ENCODE results near the gene S100A13. TPM values are rescaled to one million over a fixed set of nuclear protein-coding genes. Genes with fewer than 3 reads are reported as not detected.

S100A13 gene
- total RNA-seq, 2 donors from 2014 or later, result 64.2 to 82.9 TPM

GRCh38 chr1:153623101-153623500 lies 4.2 kb downstream of the S100A13 start:
- no peak for ATAC-seq (ENCODE audit: insufficient number of reproducible peaks, low FRiP score, low read depth)
- no peak for DNase-seq (ENCODE audit: low spot score)
- no peak for TF ChIP-seq CTCF (IDR thresholded peaks at IDR 0.05)
- Histone ChIP-seq H3K4me1 (ENCODE audit: control insufficient read depth in 1 of 2, low read depth in 2 of 2) (peaks cover 6 to 25% of the 10 kb centered on the region in 2 donors), H3K27me3 (replicated peaks; ENCODE audit: insufficient read depth) (no peaks in the 10 kb centered on the region), H3K4me3 (no peak overlapping the region), H3K9me3 (no peaks in the 10 kb centered on the region), H3K27ac (no peak overlapping the region), H3K36me3 (no peaks in the 10 kb centered on the region)

GRCh38 chr1:153619171-153619570 lies 8.1 kb downstream of the S100A13 start:
- Histone ChIP-seq H3K4me1 (ENCODE audit: control insufficient read depth in 1 of 2, low read depth in 2 of 2) (no peaks in the 10 kb centered on the region), H3K27me3 (replicated peaks; ENCODE audit: insufficient read depth) (no peaks in the 10 kb centered on the region), H3K27ac (no peak overlapping the region), H3K4me3 (no peak overlapping the region), H3K9me3 (no peaks in the 10 kb centered on the region), H3K36me3 (no peaks in the 10 kb centered on the region)
- TF ChIP-seq CTCF (IDR thresholded peaks at IDR 0.05), result no peak
- no peak for ATAC-seq (ENCODE audit: insufficient number of reproducible peaks, low FRiP score, low read depth)
- no peak for DNase-seq (ENCODE audit: low spot score)

GRCh38 chr1:153617663-153618062 lies 9.6 kb downstream of the S100A13 start:
- H3K9me3 ChIP-seq, result no peaks in the 10 kb centered on the region
- no peaks in the 10 kb centered on the region for H3K27me3 ChIP-seq (replicated peaks; ENCODE audit: insufficient read depth)
- no peak for TF ChIP-seq CTCF (IDR thresholded peaks at IDR 0.05)
- H3K4me3 ChIP-seq, result no peak overlapping the region
- ATAC-seq (ENCODE audit: insufficient number of reproducible peaks, low FRiP score, low read depth), result no peak
- H3K36me3 ChIP-seq, result no peaks in the 10 kb centered on the region
- DNase-seq (ENCODE audit: low spot score), result no peak
- no peak overlapping the region for H3K27ac ChIP-seq
- H3K4me1 ChIP-seq (ENCODE audit: control insufficient read depth in 1 of 2, low read depth in 2 of 2), result peaks cover 0 to 5% of the 10 kb centered on the region in 2 donors

DNA sequence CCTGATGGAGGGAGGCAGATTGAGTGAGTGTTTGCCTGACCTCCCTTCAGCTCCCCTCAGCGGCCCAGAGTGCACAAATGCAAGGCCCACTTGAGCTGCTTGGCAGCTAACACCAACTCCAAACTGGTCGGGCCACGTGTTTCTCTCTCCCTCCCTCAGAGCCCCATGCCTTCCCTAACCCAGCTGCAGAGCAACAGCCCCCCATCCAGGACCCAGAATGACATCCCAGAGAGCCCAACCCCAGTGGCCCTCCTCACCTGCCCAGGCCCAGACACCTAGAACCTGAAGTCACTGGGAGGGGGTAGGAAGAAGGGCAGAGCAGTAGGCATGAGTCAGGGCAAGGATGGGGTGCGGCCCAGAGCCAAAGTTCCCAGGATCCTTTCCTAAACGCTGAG lies 10.4 kb downstream of the S100A13 start:
- no peak for ATAC-seq (ENCODE audit: insufficient number of reproducible peaks, low FRiP score, low read depth)
- DNase-seq (ENCODE audit: low spot score), result no peak
- no peak for TF ChIP-seq CTCF (IDR thresholded peaks at IDR 0.05)
- H3K9me3 ChIP-seq, result no peaks in the 10 kb centered on the region
- peaks cover 0 to 5% of the 10 kb centered on the region in 2 donors for H3K4me1 ChIP-seq (ENCODE audit: control insufficient read depth in 1 of 2, low read depth in 2 of 2)
- no peaks in the 10 kb centered on the region for H3K36me3 ChIP-seq
- H3K27me3 ChIP-seq (replicated peaks; ENCODE audit: insufficient read depth), result no peaks in the 10 kb centered on the region
- no peak overlapping the region for H3K27ac ChIP-seq
- no peak overlapping the region for H3K4me3 ChIP-seq

- peaks cover 0 to 11% of the 10 kb centered on the region in 2 donors for H3K4me1 ChIP-seq (ENCODE audit: control insufficient read depth in 1 of 2, low read depth in 2 of 2)
- H3K36me3 ChIP-seq, result no peaks in the 10 kb centered on the region
- no peak for DNase-seq (ENCODE audit: low spot score)
- ATAC-seq (ENCODE audit: insufficient number of reproducible peaks, low FRiP score, low read depth), result no peak
- no peak within 1 kb of the TSS for H3K4me3 ChIP-seq
- no peaks in the 10 kb centered on the region for H3K9me3 ChIP-seq
- no peak for TF ChIP-seq CTCF (IDR thresholded peaks at IDR 0.05)
- H3K27me3 ChIP-seq (replicated peaks; ENCODE audit: insufficient read depth), result no peaks in the 10 kb centered on the region
- H3K27ac ChIP-seq, result no peak within 1 kb of the TSS
Measured at GRCh38 chr1:153616144-153616916, 11.0 kb downstream of the S100A13 start, which contains the start of gene S100A14. TSS of gene S100A14 (minus strand) at chr1:153616325. CDS start at chr1:153615858, 467 bp downstream.
